NCI-H748 (cell line): Measurements from ENCODE around the gene CILP.

ENCODE experiments used
- DNase-seq: peaks from one replicate; lab custom pipeline; 2025; ENCODE audit not compliant: unreplicated experiment; lab: John Stamatoyannopoulos, UW

The CILP gene

DNA sequence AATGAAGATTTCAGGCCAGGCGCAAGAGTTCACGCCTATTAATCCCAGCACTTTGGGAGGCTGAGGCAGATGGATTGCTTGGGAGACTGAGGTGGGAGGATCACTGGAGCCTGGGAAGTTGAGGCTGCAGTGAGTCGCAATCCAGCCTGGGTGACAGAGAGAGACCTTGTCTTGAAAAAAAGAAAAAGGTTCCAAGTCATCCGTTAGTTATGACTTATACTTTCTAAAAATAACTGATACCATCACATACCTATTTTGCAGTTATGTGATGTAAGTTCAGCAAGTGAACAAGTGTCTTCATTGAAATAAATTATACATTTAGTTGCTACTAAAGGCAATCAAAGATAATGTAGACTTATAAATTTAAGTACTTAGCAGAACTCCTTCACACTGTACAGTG lies 48.2 kb downstream of the CILP start:
- no peak for DNase-seq

- DNase-seq: peak; percentile 10
Measured at GRCh38 chr15:65156692-65157091, 54.6 kb downstream of the CILP start.

- no peak for DNase-seq
Measured at GRCh38 chr15:65154720-65155119, 56.6 kb downstream of the CILP start.

DNA sequence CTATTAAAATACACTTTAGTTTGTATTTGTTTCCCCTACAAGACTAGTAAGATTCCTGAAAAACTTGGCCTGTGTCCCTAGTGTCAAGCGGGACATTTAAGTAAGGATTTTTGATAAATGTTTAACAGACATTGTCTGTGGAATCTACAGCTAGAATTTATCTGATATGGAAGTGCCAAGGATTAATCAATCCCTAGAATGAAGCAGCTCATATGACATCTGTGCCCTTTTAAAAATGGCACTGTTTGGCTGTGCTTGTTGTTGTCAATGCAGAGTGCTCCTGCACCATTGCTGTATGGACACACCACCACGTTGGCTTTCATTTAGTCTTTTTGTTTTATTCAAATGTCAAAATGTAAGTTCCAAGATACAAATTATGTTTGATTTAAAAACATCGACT lies 63.4 kb downstream of the CILP start:
- DNase-seq: no peak

DNA sequence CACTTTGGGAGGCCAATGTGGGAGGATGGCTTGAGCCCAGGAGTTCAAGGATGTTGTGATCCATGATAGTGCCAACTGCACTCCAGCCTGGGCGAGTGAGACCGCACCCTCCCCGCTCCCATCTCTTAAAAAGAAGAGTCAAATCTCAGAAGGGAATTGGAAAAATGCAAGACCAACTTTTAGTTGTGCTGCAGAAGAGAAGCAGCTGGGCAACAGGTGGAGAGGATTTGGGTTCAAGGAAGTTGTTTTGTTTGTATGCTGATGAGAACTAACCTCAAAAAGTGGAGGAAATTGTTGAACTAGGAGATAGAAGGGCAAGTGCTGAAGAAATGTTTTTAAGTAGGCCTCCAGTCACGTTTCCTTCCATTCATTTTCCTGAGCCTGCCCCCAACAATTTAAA lies 64.8 kb downstream of the CILP start:
- no peak for DNase-seq
